M059J (cell line): ENCODE data around the gene MAGI1. TPM values are rescaled to one million over a fixed set of nuclear protein-coding genes. Genes with fewer than 3 reads are reported as not detected.
"Not testable (repeated sequence)": the region's sequence is repeated elsewhere in the genome, so short reads cannot be mapped to it uniquely, and the experiment has no call there.

Source experiments
- DNase-seq: peaks from one replicate; pipeline ENCODE4 v3.0.0-alpha.2; 2012; ENCODE audit warnings: low read depth
- total RNA-seq: library from RNA; depleted of rRNA; stranded (reverse); fragments of >200 nt; shearing (Covaris generic); gene quantifications from 2 replicates; pipeline ENCODE4 v1.2.3, GENCODE V29; 2014; rRNA removed

Gene MAGI1
- total RNA-seq = 2.8 and 3.6 TPM in 2 replicates

DNA sequence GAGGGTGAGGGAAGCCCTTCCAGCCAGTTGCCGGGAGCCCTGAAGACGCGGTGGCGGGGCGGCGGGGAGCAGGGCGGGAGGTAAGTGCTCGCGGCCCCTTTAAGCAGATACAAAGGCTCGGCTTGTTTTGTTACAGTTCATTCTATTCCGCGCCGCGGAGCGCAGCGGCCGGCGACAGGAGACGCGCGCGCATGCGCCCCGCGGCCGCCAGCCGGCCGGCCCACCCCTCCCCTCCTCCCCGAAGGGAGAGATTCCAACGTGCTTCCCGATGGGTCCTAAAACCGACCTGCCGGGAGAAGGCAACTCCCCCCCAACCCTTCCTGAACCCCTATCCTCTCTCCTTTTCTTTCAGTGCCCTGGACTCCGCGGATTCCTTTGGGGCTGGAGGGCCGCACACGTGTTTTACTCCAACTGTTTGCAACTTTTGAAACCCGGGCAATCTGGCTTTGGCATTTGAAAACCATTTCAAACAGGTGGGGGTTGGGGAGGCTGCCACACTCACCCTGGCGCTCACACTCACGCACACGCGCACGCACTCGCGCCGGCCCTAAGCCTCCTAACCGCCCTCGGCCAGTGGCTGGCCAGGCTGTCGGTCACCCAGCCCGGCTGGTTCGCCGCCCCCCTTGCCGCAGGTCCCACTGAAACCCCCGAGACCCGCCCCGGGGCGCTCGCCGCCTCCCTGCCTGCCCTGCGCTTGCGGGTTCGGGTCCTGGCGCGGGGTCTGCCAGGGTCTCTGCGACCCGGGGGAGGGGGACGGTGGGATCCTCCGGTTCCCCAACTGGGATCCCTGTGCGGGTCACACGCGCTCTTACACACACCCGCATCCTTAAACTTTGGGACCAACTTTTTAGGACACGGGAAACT lies at the start of gene MAGI1:
MAGI1 (minus strand) TSS at position 193 of the 864 bp plus-strand sequence. CDS start 610 bp downstream, outside the sequence.
- DNase-seq = peak; percentile 86

DNA sequence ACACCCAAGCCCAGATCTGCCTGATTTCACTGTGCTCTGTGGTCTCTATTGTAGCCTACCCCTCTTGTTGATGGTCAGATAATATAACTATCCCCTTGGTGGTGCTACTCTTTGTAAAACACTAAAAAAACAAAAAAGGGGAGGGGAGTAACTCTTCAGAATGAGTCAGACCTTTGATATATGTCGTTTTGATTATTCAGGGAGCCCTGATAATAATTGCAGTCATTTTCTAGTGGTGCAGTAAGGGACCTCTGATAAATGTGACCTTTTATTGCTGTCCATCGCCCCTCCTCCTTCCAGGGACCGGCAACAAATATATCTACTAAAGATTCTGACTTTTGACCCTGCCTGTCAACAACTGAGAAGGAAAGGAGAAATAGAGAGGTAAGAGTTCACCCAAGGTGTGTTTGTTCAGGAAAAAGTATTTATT lies 45.1 kb upstream of the MAGI1 start:
- DNase-seq = no peak

DNA sequence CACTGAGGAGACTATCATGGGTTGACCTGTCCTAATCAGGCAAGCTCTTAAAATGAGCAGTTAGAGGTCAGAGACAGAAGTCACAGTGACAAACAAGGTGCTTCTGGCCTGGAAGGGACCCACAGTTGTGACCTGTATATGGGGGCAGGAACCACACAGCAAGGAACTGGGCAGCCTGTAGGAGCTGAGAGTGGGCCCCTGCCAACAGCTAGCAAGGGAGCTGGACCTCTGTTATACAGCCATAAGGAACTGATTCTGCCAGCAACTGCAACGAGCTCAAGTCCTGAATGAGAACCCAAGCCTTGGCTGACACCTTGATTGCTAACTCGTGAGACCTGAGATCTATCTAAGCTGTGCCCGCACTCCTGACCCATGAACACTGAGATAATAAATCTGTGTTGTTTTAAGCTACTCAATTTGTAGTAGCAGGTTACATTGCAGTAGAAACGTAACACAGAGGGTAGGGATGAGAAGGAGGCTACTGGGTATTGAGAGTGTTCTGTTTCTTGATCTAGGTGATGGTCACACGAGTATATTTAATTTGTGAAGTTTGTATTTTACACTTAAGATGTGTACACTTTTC lies 44.5 kb upstream of the MAGI1 start:
- DNase-seq = no peak

DNA sequence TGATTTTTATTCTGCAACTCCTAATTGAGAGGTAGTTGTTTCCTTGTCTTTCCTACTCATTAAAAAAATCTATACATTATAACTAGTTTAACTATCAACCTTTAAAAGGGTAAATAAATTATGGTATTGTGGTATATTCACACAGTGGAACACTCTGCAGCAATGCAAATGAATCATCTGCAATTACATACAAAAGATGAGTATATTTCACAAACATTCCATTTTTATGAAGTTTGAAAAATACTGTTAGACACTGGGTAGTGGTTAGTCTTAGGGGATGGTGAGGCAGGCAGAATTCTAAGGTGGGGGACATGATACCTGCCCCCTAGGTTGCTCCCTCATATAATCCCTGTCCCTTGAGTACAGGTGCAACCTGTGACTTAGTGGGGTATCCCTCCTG lies 44.0 kb upstream of the MAGI1 start:
- DNase-seq = no peak

DNA sequence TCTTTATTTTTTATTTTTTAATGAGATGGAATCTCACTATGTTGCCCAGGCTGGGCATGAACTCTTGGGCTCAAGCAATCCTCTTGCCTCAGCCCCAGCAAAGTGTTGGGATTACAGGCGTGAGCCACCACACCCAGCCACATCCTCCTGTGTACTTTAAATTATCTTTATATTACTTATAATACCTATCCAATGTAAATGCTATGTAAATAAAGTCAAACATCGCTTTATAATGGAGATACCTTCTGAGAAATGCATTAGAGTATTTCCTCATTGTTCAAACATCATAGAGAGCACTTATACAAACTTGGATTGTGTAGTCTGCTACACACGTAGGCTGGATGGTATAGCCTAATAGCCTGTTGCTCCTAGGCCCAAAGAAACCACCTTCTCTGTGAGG lies 41.4 kb upstream of the MAGI1 start:
- no peak for DNase-seq

DNA sequence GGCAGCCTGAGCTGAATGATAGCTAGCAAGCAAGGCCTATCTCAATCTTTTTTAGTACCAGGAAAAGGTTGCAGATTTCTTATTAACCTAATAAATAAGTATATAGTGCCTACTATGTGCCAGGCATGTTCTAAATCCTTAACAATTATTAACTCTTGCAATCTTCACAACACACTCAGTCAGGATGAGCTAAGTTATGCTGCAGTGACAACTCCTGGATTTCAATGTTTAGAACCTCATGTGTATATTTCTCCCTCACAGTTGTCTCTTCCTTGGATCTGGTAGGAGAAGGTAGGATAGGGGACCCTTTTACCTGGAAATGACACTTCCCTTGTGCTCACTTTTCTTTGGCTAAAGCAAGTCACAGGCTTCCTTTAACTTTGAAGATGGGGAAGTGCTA lies 39.3 kb upstream of the MAGI1 start:
- no peak for DNase-seq

DNA sequence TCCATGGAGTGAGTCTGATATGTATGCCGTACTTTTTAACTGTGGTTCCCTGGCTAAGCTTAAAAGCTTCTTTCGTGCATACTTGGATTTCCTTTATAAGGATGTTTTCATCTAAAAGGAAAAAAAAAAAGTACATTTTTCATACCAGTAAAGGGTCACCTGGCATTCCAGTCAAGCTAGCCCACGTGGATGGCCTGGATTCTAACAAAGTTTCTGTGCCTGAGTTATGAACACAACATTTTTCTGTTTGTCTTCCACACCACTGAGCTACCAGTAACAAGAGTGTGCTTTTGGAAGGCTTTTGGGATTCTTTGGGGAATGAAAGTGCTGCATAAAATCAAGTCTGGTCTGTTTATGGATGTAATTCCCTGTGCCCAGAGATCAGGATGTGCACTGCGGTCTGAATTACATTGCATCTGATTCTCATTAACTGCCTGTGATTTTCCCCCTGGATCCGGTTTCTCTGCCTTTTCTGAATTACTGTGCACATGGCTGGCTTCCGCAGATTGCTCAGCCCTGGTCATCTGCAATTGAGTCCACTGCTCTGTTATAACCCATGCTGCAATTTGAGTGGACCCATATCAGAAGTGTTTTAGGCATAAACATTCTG lies 38.2 kb upstream of the MAGI1 start:
- DNase-seq = no peak

DNA sequence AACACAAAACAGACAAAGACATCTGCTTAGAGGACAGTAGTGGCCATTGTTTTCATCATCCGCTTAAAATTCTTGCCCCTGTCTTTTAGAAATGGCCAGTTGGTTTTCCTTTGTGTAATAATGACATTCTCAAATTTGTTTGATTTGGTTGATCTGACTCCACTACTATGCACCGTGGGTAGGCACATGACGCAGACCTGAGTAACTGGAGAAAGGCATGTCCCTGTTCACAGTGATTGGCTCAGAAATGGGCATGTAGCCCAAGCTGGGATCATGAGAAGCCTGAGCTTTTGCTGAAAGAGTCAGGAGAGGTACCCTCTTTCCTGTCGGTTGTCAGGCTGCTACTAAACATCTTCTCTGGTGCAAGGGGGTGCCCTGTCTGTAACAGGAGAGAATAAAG lies 36.6 kb upstream of the MAGI1 start:
- DNase-seq = peak; percentile 47

DNA sequence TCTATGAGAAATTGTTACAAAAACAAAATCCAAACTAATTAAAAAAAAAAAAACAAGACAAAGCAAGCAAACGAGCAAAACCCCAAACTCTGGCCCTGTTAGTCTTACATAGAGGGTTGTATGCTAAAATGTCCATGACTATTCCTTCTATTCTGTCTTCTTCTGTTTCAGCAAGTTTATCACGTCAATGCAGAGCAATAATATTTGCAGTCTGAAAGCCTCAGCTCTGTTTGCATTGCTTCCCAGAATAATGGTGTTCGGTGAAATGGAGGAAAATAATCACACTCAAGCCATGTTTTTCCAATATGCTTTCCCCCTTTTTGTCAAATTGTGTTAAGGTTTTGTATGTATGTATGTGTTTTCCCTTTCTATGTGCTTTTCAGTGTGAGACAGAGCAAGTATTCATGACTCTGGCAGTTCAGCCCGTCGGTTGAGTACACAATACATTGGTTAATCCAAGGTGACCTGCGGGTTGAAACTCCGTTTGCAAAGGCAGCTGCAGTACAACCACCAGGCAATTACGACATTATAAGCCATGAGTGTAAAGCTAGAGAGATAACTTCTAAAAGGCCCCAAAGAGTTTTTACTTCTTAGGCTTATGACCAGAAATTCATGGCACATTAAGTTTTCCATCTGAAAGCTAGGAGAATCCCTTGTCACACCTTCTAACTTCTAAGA lies 34.9 kb upstream of the MAGI1 start:
- DNase-seq = no peak

DNA sequence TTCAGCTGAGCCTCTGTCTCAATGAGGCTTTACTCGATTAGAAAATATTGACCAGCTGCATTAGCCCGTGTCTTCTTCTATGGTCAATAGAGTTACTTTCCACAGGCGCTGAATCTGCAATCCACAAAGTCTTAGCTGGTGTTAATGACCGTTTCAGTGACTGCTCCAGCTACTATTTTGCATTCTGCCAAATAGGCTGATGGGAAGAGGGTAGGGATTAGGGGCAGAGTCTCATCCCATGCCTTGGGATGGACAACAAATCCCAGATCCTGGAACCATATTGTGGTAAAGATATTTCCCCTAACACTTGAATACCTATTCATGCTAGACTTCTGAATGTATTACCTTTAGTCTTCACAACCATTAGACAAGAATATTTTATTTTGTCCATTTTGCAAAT lies 29.5 kb upstream of the MAGI1 start:
- DNase-seq = no peak

DNA sequence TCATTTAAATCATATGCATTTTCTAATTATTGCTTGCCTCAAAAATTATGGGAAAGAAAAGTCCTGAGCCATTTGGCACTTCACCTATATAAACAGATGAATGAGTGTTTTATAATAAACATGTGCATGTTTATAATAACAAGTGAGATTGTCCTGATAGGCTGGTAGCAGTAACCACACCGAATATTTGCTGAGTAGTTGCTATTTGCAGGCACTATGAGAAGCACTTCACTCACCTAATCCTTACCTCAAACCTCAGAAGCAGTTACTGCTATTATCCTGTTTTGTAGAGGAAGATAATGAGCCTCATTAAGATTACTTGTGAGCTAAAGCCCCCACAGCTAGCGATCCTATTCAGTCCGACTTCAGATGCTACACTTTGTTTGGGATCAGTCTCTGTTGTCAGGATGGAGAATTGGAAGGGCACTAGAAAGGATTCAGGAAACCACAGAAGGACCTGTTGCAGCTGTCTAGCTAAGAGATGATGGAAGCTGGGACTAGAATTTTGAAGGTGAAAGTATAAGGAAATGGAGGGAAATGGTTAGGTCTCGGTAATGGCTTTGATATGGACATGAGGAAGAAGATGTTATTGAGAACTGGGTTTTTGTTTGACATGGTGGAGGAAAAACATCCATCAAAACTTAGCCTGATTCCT lies 28.4 kb upstream of the MAGI1 start:
- DNase-seq = peak; percentile 13

DNA sequence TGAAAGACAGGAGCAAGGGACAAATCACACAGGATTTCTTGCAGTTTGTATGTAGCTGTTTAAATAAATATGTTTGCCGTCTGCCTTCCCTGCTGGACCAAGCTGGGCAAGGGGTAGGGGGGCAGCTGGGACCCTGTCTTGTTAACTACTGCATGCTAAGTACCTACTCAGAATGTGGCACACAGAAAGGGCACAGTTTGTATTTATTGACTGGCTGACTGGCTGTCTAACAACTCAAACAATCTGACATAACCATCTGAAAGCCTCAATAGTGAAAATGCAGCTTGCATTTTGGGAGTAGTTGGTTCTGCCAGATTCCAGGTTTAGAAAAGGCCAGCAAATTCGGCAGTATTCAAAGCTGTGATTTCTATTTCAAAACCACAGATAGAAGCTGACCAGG lies 16.6 kb upstream of the MAGI1 start:
- no peak for DNase-seq

DNA sequence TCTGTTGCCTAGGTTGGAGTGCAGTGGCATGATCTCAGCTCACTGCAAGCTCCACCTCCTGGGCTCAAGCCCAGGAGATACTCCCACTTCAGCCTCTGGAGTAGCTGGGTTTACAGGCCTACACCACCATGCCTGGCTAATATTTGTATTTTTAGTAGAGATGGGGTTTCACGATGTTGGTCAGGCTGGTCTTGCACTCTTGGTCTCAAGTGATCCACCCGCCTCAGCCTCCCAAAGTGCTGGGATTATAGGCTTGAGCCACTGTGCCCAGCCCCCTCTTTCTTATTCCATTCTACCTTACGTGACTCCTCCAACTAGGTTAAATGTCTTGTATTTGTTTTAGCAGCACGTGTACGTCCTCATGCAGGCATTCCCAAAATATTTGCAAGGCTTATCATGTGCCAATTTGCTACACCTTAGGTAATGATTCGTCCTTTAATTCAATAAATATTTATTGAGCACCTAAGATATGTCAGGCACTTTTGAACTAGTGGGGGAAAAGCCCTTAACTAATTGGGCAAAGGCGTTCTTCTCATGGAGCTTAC lies 14.9 kb upstream of the MAGI1 start:
- no peak for DNase-seq

DNA sequence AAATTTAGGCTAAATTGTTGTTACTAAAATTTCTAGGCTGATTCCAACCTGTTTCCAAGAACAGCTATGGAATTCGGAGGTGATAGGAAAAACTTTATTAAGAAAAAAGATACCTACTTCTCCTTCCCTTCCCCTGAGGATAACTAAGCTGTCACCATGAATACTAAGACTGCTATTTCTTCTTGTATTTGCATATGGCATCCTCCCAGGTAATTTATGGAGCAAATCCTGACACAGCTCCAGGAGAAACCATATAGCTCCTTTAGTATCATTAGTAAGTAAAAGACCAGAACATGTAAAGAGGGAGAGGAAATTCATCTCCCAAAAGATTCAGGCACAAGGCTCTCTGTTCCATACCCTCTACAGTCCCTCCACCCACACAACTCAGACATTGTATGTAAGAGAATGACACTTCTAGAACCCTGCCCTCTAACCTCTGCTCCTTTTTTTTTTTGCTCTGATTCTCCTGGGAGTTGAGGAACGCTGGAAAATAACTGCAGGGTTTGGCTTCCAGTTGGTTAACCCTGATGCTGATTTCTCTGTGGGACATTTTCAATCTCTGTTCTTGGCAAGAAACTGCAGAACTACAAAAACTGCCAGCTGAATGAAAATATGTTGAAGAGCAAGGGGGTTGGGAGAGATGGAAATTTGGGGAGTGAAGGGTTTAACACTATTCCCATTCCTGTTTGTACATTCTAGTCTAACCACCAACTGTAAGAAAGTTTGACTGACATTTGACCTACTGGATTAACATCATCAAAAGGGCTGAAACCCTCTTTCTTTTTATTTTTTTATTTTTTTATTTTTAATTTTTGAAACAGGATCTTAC lies 14.2 kb upstream of the MAGI1 start:
- no peak for DNase-seq

DNA sequence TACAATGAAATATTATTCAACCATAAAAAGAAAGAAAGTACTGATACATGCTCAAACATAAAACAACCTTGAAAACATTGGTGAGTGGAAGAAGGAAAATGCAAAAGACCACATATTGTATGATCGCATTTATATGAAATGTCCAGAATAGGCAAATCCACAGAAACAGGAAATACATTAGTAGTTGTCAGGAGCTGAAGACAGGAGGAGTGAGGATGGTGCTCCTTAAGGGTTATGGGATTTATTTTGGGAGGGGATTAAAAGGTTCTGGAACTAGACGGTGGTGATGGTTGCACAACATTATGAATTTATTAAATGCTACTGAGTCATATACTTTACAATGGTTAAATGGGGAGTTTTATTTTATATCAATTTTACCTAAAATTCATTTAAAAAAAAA lies 12.1 kb upstream of the MAGI1 start:
- no peak for DNase-seq

DNA sequence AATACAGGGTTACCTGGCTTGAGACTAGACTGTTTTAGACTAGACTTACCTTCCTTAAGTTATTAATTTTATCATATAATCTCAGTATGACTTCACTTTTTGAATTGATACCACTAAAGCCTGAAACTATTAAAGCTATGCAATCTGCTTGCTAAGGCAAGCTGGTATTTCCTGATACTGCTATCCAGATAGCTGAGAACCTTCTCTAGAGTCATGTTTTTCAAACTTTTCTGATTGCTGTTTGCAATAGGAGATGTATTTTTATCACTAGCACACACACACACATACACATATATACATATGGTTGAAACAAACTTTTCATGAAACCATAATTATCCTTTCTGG lies 9.3 kb upstream of the MAGI1 start:
- no peak for DNase-seq

DNA sequence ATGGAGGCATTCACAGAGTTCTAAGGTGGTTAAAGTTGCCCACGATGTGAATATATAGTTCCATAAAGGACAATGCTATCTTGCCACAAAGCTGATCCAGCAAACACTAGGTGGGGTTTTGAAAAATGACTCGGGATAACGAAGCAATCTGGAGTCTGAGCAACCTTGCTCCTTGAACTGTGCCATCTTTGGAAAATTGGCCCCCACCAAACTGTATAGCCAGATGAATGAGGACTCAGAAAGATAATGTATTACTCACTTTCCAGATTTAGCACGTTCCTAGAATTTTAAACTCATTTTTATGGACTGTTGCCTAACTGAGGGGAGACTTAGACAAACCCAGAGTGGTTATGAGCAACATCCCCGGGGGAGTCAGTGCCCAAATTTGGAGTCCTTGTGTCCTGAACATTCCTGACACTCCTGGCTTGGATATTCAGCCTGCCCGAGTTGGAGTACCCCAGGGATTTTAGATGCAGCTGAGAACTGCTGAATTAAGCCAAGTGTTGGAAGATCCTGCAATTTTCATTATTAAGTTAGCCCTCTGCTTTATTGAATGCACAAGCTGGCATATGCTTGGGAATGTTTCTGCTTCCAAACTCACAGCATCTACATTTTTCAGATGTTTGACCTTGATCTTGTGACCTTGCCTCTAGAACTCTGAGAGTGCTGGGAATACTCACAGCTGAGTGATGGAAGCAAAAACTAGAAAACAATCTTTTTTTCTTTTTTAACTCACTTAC lies 8.8 kb upstream of the MAGI1 start:
- peak; percentile 71 for DNase-seq

DNA sequence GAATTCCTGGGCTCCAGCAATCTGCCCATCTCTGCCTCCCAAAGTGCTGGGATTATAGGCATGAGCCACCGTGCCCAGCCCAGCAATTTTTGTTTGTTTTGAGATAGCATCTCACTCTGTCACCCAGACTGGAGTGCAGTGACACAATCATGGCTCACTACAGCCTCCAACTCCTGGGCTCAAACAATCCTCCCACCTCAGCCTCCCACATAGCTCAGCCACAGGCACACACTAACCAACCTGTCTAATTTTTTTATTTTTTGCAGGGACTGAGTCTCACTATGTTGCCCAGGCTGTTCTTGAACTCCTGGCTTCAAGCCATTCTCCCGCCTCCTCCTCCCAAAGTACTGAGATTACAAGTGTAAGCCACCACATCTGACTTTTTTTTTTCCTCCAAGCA lies 7.6 kb upstream of the MAGI1 start:
- DNase-seq = not testable (repeated sequence)

DNA sequence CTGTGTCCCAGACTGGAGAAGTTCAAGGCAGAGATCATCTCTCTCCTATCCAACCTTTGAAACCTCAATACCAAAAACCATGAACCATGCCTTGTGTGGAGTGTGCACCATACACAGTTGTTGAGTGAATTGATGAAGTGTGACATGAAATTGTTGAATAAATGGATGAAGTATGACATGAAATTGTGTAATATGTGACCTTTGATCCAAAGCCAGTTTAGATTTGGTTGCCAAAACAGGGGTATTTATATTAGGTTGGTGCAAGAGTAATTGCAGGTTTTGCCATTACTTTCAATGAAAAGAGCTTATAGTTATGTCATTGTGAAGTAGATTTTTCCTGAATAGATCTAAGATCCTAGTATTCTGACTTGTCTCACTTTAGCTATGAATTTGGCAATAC lies 3.1 kb upstream of the MAGI1 start:
- DNase-seq = no peak

DNA sequence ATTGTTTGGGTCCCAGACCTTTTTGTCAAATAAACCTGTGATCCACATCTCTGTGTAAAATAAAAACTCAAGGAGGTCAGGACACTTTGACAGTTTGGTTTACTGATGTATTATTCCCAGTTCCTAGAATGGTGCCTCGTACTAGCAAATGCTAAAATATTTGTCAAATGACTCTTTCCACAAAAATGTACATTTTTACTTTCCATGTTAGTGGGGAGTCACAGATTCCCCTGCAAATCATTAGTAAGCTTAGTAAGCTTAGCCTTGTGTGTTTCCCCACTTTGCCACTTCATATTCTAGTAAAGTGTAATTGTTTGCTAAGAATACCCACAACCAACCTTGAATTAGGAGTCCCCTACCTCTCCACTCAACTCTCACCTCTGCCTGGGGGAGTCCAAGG lies 2.4 kb upstream of the MAGI1 start:
- peak; percentile 54 for DNase-seq
